Measurements from ENCODE around the gene RLIM.
A peak's percentile ranks its signal among the peaks of the same experiment; 100 is the strongest.

DNA sequence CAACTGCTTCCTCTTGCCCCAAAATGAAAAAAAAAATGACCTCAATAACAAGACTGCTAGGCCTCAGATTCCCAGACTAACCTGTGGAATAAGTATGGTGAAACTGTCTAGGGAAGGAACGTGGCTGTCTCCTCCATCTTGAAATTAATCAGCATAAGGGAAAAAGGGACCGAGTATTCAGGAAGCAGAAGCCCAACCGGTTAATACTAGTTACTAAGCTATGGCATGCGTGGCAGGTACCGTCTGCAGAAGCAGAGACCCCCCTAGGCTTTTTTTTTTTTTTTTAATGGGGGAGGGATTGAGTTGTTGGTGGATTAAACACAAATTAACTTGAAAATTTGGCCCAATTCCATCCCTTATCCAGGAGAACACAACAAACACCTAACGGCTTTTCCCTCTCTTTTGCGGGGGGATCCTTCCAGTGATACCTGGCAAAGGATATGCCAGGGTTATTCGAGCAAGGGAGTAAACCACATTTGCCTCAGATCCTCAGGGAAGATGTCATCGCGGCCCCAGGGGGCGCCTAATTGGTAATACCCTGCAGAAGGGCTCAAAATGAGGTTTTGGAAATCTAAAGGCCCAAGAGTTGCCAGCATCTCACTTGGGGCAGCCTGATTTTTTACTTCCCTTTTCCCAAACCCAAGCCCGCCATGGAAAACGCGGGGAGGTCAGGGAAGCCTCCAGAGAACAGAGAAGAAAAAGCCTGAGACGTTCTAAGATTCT lies 893 bp downstream of the RLIM start:
- TF ChIP-seq, protein P1, sequence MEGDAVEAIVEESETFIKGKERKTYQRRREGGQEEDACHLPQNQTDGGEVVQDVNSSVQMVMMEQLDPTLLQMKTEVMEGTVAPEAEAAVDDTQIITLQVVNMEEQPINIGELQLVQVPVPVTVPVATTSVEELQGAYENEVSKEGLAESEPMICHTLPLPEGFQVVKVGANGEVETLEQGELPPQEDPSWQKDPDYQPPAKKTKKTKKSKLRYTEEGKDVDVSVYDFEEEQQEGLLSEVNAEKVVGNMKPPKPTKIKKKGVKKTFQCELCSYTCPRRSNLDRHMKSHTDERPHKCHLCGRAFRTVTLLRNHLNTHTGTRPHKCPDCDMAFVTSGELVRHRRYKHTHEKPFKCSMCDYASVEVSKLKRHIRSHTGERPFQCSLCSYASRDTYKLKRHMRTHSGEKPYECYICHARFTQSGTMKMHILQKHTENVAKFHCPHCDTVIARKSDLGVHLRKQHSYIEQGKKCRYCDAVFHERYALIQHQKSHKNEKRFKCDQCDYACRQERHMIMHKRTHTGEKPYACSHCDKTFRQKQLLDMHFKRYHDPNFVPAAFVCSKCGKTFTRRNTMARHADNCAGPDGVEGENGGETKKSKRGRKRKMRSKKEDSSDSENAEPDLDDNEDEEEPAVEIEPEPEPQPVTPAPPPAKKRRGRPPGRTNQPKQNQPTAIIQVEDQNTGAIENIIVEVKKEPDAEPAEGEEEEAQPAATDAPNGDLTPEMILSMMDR (IDR thresholded peaks at IDR 0.05; ENCODE audit: low read length): peak; percentile 9; the same call in 1 of the 2 replicates
- no peak for TF ChIP-seq EZH2 (IDR thresholded peaks at IDR 0.05; ENCODE audit: borderline replicate concordance, low read length)

All from OCI-LY1 (cell line).